Loucy (cell line): ENCODE measurements around the gene FMN2.

Experiments
- CTCF ChIP-seq: fragments of 200-600 bp; sonication (generic); conservative IDR thresholded peaks from 2 replicates; pipeline ENCODE4 v1.5.1; 2014; ENCODE audit warnings: mild to moderate bottlenecking, antibody characterized with exemption, low read length
- EZH2phosphoT487 ChIP-seq: fragments of 200-600 bp; IDR thresholded peaks from 2 replicates; pipeline ENCODE4 v1.6.1; 2018; ENCODE audit warnings: antibody characterized with exemption, mild to moderate bottlenecking, moderate library complexity, borderline replicate concordance

GRCh38 chr1:240258910-240259309 is 167.2 kb downstream of the FMN2 start:
- TF ChIP-seq CTCF, result no peak
- no peak for TF ChIP-seq EZH2phosphoT487
